NK-92 (cell line): ENCODE results near the gene MYO7B.
"Not testable (repeated sequence)": the region's sequence is repeated elsewhere in the genome, so short reads cannot be mapped to it uniquely, and the experiment has no call there.

Source experiments
- DNase-seq: peaks from one replicate; lab custom pipeline; 2025; ENCODE audit not compliant: unreplicated experiment; lab: John Stamatoyannopoulos, UW

The MYO7B gene

DNA sequence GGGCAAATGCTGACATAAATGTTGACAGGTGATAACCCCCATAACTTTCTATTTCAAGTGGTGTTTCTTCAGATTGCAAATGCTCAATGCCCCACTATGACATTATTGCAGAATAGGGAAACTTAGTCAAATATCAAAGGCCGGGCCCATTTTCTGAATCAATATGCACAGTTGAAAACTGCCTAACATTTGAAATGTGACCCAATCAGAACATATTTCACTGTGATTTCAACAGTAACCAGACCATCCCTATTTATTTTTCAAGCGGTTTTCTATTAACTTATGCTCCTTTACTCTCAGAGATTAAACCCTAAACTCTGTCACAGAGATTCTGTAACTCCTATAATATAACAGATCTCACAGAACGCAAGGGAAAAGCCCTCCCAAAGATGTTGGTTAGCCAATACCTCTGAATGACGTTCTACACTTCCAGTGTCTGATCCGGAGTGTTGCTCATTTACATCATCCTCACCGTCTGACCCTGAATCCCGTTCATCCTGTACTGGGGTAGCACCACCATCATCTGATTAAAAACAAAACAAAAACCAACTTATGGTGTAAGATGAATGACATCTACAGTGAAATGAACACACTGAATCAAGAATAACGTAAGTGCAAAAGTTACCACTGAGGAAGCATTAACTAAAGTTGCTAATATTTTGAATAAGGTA is 12.1 kb upstream of the MYO7B start:
- no peak for DNase-seq

DNA sequence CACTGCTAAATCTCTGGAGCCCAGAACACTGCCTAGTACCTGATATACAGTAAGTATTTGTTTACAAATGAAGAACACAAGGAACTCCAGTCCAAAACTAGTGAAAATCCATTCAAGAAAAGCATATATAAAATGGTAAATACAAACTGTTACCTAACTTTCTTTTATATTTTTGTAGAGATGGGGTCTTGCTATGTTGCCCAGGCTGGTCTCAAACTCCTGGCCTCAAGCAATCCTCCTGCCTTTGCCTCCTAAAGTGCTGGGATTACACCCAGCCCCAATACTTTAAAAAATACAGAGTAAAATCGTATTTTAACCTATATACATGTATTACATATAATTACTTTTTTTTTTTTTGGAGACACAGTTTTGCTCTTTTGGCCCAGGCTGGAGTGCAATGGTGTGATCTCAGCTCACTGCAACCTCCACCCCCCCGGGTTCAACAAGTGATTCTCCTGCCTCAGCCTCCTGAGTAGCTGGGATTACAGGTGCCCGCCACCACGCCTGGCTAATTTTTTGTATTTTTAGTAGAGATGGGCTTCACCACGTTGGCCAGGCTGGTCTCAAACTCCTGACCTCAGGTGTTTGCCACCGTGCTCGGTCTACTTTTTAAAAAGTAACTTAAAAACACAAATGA is 11.2 kb upstream of the MYO7B start:
- DNase-seq = not testable (repeated sequence)

DNA sequence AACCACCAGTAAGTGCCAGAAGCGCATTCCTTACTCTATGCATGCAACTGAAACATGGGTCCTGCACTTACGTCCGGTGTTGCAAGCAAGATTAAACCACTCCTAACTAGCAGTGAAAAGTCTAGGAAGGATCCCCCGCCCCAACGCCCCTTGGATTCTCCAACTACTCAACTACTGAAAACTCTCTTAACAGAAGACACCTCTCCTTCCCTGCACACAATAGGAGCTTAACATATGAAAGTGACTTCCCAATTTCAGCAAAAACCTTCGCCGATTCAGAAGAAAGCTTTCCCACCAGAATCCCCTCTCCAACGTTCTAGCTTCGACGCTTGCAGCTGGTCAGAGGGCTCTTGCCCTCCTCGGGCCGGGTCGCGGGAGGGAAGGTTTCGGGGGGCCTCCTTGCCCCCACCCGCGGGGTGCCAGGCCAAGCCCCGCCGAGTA is 9.8 kb upstream of the MYO7B start:
- DNase-seq = no peak

DNA sequence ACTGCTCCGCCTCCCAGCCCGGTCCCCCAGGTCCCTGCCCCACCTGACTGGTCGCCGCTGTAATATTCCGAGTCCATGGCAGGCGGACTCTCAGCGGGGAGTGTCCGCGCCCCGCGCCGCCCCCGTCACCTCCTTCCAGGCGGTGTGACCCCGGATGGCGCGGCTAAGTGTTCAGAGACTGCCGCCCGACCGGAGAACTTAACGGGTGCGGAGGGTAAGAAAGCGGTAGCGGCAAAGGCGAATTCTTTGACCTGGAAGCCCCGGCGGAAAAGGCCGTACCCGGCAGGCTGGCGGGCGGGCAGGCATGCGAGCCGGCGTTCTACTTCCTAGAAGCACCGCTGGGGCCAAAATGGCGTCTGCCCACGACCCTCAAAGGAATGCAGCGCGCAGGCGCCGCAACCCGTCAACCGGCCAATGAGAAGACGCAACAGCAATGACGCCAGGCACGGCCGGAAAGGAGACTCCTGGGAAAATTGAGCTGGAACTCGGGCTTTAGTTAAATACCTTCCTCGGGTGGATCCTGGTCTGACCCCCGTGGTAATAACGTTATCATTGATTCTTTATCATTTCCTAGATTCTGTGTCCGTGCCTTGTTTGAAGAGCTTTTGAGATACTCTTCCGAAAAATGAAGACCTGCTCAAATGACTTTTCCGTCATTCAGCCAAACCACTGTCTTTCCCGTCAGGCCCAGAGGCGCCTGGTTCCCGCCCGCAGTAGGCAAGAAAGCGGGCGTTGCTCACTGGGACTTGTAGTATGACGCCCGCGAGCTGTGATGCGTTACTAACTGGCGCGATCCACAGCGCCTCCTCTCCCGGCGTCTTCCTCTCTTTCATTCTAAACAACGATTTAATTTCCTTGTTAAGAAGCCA is 9.1 kb upstream of the MYO7B start, which contains the start of gene IWS1:
IWS1 (minus strand) TSS at position 358 of the 869 bp plus-strand sequence; CDS start at position 77, 281 bp downstream.
- peak; percentile 69 for DNase-seq

DNA sequence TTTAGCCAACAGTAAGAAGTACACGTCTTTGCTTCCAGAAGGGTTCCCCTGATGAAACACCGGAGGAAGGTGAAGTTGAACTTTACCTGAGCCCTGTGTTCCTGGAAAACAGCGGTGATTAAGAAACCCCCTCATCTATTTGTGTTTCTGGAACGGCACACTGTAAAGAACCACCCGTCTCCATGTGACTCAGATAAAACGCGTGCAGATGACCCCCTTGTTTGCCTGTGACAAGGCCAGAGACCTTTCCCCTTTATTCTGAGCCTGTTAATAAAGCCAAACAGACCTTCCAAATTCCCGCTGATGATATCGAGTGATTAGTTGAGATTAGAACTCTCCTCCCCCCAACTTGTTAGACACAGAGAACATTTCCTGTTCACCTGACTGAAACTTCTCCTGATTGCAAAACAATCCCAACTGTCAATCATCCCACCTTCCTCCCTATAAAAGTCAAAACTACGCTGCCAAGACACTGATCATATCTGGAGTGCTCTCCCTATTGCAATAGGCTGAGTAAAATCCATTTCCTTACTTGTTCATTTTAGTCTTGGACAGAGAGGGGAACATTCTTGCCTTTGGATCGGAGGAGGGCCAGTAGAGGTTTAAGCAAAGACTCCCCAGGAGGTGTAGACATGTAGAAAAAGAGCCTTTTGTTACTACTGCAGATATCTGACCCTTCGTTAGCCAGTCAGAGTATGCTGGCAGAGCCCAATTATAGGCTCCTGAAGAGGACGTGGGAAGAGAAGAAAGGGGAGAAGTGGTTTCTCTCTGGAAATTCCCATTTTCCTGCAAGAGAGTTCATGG is 8.3 kb upstream of the MYO7B start:
- no peak for DNase-seq

DNA sequence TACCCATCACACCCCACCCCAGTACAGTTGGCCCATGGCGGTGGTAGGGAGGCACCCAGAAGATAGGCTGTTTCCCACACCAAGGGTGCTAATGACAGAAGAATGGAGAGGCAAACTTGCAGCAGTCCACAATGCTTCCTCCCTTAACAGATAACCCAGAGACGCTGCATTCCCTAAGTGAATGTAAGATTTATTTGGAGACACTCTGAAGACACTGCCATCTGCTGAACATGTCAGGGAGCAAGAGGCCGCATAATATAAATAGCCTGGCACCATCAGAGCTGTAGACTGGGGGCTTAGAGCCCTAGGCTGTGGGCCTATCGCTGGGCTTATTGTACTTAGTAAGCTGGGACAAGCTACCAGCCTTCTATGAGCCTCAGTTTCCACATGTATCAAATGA is 7.0 kb upstream of the MYO7B start:
- no peak for DNase-seq

DNA sequence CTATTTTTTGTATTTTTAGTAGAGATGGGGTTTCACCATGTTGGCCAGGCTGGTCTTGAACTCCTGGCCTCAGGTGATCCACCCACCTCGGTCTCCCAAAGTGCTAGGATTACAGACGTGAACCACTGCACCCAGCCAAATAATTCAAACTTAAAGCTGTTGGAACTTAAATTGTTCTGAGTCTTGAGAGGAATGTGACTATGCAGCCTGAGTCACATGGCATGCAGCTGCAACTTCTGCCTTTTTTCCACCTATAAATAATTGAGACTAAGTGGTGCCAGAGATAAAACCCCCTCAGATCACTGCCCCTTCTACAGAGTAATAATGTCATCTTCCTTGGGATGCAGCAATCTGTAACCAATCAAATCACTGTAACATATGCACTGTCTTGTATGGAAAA is 6.1 kb upstream of the MYO7B start:
- DNase-seq = not testable (repeated sequence)

DNA sequence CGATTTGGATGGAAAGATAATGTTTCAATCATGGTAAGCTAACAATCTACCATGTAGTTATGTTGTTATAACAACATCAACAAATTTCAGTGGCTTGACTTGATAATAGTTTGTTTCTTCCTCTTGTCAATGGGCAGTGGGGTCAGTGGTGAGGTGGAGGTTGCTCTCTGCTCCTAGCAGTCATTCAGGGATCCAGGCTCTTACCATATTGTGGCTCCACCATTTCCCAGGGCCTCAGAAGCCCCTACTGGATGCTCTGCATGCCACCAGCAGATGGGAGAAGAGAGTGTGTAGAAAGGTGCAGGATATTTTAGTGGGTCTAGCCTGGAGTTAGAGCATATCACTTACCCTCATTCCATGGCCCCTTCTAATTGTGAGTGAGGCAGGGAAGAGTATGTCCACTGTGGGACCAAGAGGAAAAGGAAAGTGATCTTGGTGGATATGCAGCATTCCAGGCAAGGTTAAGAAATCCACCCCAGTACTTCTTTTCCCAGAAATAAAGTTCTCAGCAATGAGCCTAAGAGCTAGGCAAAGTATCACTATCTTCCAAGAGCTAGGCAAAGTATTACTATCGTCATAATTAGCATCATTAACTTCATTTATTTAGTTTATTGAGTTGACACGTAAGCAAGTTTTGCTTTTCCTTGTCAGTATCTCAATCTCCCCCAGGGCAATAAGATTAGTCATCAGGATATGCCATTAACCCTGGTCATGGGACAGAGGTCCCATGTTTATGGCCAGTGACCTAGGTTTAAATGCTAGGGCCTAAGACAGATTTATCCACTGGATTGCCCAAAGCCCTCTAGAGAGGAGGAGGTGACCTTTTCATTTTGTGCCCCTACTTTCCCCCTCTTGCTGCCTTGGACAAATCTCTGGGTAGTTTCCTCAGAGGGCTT is 5.0 kb upstream of the MYO7B start:
- DNase-seq = no peak

DNA sequence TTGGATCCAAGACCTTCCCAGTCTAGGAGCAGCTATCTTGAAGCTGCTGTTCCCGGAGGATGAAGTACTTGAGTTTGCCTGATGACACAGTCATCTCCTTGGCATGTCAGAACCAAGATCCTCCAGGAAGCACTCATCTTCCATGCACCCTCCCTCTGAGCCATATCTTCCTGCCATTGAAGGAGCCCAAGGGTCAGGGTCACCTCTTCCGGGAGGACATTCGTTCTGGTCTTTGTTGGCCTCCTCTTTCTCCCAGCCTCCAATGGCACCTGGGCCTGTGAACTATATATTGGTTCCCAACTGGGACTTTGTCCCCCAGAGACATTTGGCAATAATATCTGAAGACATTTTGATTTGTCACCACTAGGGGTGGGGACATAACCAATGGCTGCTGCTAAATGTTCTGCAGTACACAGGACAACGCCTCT is 4.2 kb upstream of the MYO7B start:
- no peak for DNase-seq

DNA sequence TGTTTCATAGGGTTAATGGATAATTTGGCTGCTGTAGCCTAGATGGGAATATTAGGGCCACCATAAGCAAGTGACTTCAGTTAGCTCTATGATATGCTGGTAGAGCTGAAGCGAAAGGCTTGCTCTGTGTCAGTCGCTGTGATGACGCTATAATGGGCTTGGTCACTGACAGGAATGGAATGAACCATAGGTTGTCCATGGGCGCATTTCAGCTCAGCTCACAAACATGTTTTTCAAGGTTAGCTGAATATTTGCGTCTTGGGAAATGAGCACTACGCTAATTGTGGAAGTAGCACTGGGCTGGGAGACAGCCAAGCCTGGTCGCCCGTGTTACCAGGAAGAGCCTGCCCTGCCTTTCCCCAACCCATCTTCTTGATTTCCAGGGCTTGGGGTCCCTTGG is 3.2 kb upstream of the MYO7B start:
- no peak for DNase-seq

DNA sequence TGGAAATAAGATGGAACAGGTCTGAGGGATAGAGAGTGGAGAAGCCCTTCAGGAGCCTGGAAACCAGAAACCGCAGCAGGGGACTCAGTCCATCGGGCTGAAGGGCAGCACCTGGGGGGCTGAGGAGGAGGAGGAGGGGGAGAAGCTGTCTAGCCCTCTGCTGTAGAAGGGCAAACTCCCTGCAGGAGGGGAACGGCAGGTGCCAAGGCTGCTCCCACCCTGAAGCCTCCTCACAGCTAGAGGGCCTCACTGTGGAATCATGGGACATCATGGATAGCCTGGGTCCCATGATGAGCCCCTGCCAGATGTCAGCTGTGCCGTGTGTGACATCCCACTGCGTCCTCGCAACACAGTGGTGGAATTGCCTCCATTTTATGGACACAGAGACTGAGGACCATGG is 435 bp downstream of the MYO7B start:
- no peak for DNase-seq

DNA sequence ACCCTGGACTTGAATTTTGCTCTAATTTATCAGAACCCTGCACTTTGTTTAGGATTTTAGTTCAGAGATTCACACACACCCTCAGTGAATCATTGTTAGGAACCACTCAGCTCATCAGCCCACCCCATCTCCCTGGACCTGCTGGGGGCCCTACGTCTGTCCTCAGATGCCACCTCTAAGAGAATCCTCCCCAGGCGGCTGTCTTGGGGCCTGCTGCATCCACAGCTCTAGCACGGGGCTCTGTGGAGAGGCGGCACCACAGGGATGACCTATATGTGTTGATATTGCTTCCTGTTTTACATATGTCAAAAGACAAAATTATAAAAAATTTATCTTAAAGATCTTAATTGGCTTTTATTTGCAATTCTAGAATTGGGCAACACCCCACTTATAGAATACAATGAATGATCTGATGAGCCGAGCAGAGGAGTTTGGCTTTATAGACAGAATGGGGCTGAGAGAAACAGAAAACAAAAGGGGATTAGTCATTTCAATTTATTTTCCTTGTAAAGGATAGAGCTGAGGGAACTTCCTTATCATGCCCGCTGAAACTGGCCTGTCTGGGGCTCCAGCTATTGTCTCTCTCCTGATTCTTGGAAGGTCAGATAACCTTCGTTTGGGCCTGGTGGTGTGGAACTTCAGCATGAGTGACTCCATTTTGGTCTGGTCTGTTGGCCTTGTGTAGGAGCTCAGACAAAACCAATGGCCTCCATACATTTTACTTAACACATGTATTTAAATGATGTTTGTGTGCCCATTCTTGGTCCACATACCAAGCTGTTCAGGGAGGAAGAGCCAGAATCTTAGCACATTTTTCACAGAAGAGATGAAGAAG is 1.4 kb downstream of the MYO7B start:
- no peak for DNase-seq

DNA sequence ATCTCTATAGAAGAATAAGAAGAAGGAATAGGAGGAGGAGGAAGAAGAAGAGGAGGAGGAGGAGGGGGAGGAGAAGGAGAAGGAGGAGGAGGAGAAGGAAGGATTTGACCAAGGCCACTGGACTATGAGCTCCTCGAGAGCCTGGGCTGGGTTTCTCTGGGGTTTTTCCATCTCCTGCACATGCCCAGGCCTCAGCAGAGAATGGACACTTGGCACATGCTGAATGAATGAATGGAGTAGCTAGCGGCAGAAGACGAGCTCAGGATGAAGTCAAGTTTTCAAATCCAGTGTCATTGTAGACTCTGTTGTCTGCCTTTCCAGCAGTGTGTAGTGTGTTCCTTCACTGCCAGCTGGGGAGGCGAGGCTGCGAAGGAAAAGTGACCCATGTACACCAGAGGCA is 2.2 kb downstream of the MYO7B start:
- no peak for DNase-seq

DNA sequence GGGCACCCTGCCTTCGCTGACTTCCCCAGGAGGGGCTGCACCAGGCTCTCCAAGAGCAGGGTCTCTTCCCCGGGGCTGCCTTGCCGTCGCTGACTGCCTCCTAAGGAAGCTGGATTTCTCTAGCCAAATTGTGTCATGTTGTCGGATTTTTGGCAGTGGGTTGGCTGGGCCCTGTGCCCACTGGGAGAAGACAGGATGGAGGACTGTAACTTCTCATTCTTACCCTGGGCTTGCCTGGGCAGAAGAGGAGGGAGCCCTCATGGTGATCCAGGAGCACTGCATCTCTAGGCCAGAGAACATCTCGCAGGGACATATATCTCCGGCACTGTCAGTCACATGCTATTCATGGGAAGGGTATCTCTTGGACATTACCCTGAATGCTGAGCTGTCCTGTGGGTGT is 6.3 kb downstream of the MYO7B start:
- DNase-seq = no peak

DNA sequence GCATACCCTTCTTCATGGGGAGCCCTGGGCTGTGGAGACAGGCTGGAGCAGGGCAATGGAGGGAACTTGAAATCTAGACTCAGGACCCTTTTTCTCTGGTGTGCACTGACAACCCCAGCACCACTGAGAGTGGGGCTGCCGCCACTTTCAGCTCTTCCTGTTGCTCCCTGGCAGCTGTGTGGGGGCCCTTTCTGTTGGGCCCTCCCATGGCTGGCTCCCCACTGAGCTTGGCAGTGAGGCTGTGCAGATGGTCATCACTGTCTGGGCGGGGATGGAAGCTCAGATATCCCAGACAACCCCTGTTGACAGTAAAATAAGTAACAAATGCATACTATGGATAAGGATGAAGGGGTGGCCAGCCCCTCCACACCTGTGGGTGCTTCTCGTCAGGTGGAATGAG is 6.7 kb downstream of the MYO7B start:
- DNase-seq = no peak

DNA sequence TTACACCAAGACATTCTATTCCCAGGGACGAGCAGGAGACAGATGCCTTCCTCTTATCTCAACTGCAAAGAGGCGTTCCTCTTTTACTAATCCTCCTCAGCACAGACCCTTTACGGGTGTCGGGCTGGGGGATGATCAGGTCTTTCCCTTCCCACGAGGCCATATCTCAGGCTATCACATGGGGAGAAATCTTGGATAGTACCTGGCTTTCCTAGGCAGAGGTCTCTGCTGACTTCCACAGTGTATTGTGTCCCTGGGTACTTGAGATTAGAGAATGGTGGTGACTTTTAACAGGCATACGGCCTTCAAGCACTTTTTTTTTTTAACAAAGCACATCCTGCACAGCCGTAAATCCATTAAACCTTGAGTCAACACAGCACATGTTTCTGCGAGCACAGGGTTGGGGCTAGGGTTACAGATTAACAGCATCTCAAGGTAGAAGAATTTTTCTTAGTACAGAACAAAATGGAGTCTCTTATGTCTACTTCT is 7.6 kb downstream of the MYO7B start:
- not testable (repeated sequence) for DNase-seq

DNA sequence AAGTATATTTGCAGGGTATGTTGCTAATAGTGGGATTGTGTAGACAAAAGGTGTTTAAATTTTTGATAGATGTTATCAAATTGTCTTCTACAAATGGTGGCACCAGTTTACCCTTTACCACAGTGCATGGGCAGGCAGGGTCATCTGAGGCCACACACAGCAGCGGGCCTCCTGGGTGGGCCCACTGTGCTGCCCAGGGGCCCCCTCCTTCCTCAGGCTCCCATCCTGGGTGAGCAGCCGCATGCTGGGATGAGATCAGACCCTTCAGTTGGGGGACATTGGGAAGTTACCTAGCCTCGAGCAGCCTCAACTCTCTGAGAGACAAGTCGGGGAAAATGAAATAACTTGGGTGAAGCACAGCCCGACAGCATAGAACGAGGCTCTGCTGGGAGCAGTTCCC is 9.7 kb downstream of the MYO7B start:
- DNase-seq = no peak

DNA sequence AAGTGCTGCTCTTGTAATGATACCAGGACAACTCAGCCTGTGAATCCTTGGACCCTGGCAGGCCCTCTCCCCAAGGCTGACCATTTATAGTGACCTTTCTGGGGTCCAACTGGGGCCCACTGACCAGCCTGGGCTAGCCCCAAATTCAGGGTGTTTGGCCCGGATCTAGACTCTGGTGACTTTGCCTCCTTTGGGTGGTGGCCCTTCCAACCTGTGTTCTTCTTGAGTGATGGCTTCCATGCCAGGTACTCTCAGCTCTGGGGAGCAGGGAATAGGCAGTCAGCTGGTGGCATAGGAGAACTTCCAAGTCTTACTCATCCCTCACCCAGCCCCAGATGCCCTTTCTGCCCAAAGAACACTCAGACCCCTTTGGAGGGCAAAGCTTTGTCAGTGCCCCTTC is 10.3 kb downstream of the MYO7B start:
- no peak for DNase-seq

DNA sequence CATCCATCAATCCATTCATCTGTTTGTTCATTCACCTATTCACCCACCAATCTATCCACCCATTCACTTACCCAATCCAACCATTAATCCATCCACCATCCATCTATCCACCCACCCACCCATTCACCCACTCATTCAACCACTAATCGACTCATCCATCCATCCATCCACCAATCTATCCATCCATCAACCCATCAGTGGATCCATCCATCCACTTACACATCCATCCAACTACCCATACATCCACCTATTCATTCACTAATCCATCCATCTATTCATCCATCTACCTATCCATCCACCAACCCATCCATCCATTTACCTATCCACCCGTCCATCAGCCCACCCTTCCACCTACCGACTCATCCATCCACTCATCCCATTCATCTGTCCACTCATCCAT is 11.3 kb downstream of the MYO7B start:
- DNase-seq = no peak
